Suprapubic skin (tissue), 3 donors: ENCODE results near the gene OR7G1.

Experiments
- CTCF ChIP-seq, 2 donors: fragments of 200-600 bp in 1 of 2; fragments of 450-650 bp in 1 of 2; sonication (generic) in 1 of 2; IDR thresholded peaks; one replicate each; pipeline ENCODE4 v1.5.1; 2016 to 2019; ENCODE audit warnings: antibody characterized with exemption in 2 of 2, mild to moderate bottlenecking in 1 of 2, moderate library complexity in 1 of 2
- POLR2AphosphoS5 ChIP-seq, 3 donors: sonication (generic); formaldehyde crosslinking; IDR thresholded peaks; one replicate each; pipeline ENCODE4 v1.6.1; 2017; ENCODE audit warnings: antibody characterized with exemption in 3 of 3

DNA sequence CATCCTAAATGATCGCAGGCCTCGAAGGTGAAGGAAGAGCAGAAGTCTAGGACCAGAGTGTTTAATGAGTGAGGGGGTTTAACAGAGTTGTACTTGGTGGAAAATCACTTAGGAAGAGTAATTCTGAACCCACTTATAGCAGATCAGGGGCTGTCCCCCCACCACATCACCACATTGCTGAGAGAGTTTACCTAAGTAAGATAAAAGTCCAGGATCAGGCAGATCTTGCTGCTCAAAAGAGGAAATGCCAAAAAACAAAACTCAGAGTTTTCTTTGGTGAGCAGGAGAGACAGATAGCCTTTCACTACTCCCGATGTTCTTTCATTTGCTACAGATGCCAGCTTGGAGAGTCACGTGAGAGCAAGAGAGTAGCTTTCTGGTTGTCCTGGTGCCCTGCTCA is 40.0 kb upstream of the OR7G1 start:
- no peak for TF ChIP-seq CTCF (IDR thresholded peaks at IDR 0.05)
- no peak for TF ChIP-seq POLR2AphosphoS5 (IDR thresholded peaks at IDR 0.05)
